ENCODE results near the gene OBP2B.

The OBP2B gene

GRCh38 chr9:133188843-133189180 lies 20.2 kb downstream of the OBP2B start:
- WGBS = 77% methylated on average over 7 of the region's 7 CpGs
- peaks cover 37 to 43% of the 10 kb centered on the region in 2 experiments for H3K27me3 ChIP-seq (ENCODE audit: control insufficient read depth in 1 of 2, insufficient read depth in 1 of 2, low read length in 2 of 2)
- no peak overlapping the region for H3K9ac ChIP-seq (ENCODE audit: low read length)
- no peak overlapping the region for H2BK12ac ChIP-seq (ENCODE audit: low read length in 2 of 2)
- no peak overlapping the region for H2AFZ ChIP-seq (ENCODE audit: low read depth, low read length)
- no peak overlapping the region for H3K27ac ChIP-seq (ENCODE audit: low read length, poor library complexity, severe bottlenecking)
- H3K4me2 ChIP-seq (ENCODE audit: low read length, poor library complexity, severe bottlenecking) = no peak overlapping the region
- H3K36me3 ChIP-seq (ENCODE audit: control insufficient read depth in 1 of 2, insufficient read depth in 2 of 2, low read depth in 1 of 2, low read length in 2 of 2) = no peaks in the 10 kb centered on the region
- no peak overlapping the region for H2AK5ac ChIP-seq (ENCODE audit: low read length, severe bottlenecking)
- no peak overlapping the region for H3K18ac ChIP-seq (ENCODE audit: low read depth in 1 of 2, low read length in 2 of 2)
- H3K14ac ChIP-seq (ENCODE audit: low read length in 2 of 2) = no peak overlapping the region
- H3K4me3 ChIP-seq (ENCODE audit: insufficient read depth in 1 of 2, low read depth in 1 of 2, low read length in 2 of 2) = no peak overlapping the region
- DNase-seq = no peak
- no peak overlapping the region for H4K91ac ChIP-seq (ENCODE audit: low read length)
- no peak overlapping the region for H4K8ac ChIP-seq (ENCODE audit: low read length)
- peaks cover 7% of the 10 kb centered on the region for H3K4me1 ChIP-seq (ENCODE audit: control insufficient read depth, insufficient read depth, low read depth, low read length)
- H3K4ac ChIP-seq (ENCODE audit: low read depth in 1 of 2, low read length in 2 of 2) = no peak overlapping the region
- H3K23ac ChIP-seq (ENCODE audit: low read length in 2 of 2) = no peak overlapping the region
- H2BK5ac ChIP-seq (ENCODE audit: low read depth, low read length, poor library complexity, severe bottlenecking) = no peak overlapping the region
- no peak overlapping the region for H2BK15ac ChIP-seq (ENCODE audit: low read depth, poor library complexity, severe bottlenecking)
- no peaks in the 10 kb centered on the region for H3K79me1 ChIP-seq (replicated peaks; ENCODE audit: low read length, poor library complexity, severe bottlenecking)
- H3K9me3 ChIP-seq (ENCODE audit: control insufficient read depth, low read length) = no peaks in the 10 kb centered on the region
- H2BK120ac ChIP-seq (ENCODE audit: low read depth, low read length) = no peak overlapping the region

GRCh38 chr9:133188006-133188842 lies 20.8 kb downstream of the OBP2B start:
- Histone ChIP-seq H3K27me3 (ENCODE audit: control insufficient read depth in 1 of 2, insufficient read depth in 1 of 2, low read length in 2 of 2) (peaks cover 40 to 48% of the 10 kb centered on the region in 2 experiments), H4K91ac (ENCODE audit: low read length) (no peak overlapping the region), H2BK120ac (ENCODE audit: low read depth, low read length) (no peak overlapping the region), H3K9ac (ENCODE audit: low read length) (no peak overlapping the region), H3K36me3 (ENCODE audit: control insufficient read depth in 1 of 2, insufficient read depth in 2 of 2, low read depth in 1 of 2, low read length in 2 of 2) (no peaks in the 10 kb centered on the region), H3K79me1 (replicated peaks; ENCODE audit: low read length, poor library complexity, severe bottlenecking) (no peaks in the 10 kb centered on the region), H3K4ac (ENCODE audit: low read depth in 1 of 2, low read length in 2 of 2) (no peak overlapping the region), H2BK5ac (ENCODE audit: low read depth, low read length, poor library complexity, severe bottlenecking) (no peak overlapping the region), H3K23ac (ENCODE audit: low read length in 2 of 2) (no peak overlapping the region), H3K18ac (ENCODE audit: low read depth in 1 of 2, low read length in 2 of 2) (no peak overlapping the region), H4K8ac (ENCODE audit: low read length) (no peak overlapping the region), H2BK15ac (ENCODE audit: low read depth, poor library complexity, severe bottlenecking) (no peak overlapping the region), H3K4me2 (ENCODE audit: low read length, poor library complexity, severe bottlenecking) (no peak overlapping the region), H3K4me3 (ENCODE audit: insufficient read depth in 1 of 2, low read depth in 1 of 2, low read length in 2 of 2) (no peak overlapping the region), H3K27ac (ENCODE audit: low read length, poor library complexity, severe bottlenecking) (no peak overlapping the region), H2BK12ac (ENCODE audit: low read length in 2 of 2) (no peak overlapping the region), H3K9me3 (ENCODE audit: control insufficient read depth, low read length) (no peaks in the 10 kb centered on the region), H2AK5ac (ENCODE audit: low read length, severe bottlenecking) (no peak overlapping the region), H2AFZ (ENCODE audit: low read depth, low read length) (no peak overlapping the region), H3K4me1 (ENCODE audit: control insufficient read depth, insufficient read depth, low read depth, low read length) (peaks cover 7% of the 10 kb centered on the region), H3K14ac (ENCODE audit: low read length in 2 of 2) (no peak overlapping the region)
- DNase-seq = no peak
- 56% methylated on average over 20 of the region's 21 CpGs for WGBS

- Histone ChIP-seq H3K4ac (ENCODE audit: low read depth in 1 of 2, low read length in 2 of 2) (no peak overlapping the region), H4K8ac (ENCODE audit: low read length) (no peak overlapping the region), H2AFZ (ENCODE audit: low read depth, low read length) (no peak overlapping the region), H3K18ac (ENCODE audit: low read depth in 1 of 2, low read length in 2 of 2) (no peak overlapping the region), H2BK12ac (ENCODE audit: low read length in 2 of 2) (no peak overlapping the region), H3K4me2 (ENCODE audit: low read length, poor library complexity, severe bottlenecking) (no peak overlapping the region), H3K9me3 (ENCODE audit: control insufficient read depth, low read length) (no peaks in the 10 kb centered on the region), H2BK120ac (ENCODE audit: low read depth, low read length) (no peak overlapping the region), H3K36me3 (ENCODE audit: control insufficient read depth in 1 of 2, insufficient read depth in 2 of 2, low read depth in 1 of 2, low read length in 2 of 2) (no peaks in the 10 kb centered on the region), H3K14ac (ENCODE audit: low read length in 2 of 2) (no peak overlapping the region), H2BK15ac (ENCODE audit: low read depth, poor library complexity, severe bottlenecking) (no peak overlapping the region), H3K4me3 (ENCODE audit: insufficient read depth in 1 of 2, low read depth in 1 of 2, low read length in 2 of 2) (no peak overlapping the region), H3K23ac (ENCODE audit: low read length in 2 of 2) (no peak overlapping the region), H4K91ac (ENCODE audit: low read length) (no peak overlapping the region), H2BK5ac (ENCODE audit: low read depth, low read length, poor library complexity, severe bottlenecking) (no peak overlapping the region), H3K79me1 (replicated peaks; ENCODE audit: low read length, poor library complexity, severe bottlenecking) (no peaks in the 10 kb centered on the region), H3K4me1 (ENCODE audit: control insufficient read depth, insufficient read depth, low read depth, low read length) (peaks cover 7% of the 10 kb centered on the region), H3K27ac (ENCODE audit: low read length, poor library complexity, severe bottlenecking) (no peak overlapping the region), H3K27me3 (ENCODE audit: control insufficient read depth in 1 of 2, insufficient read depth in 1 of 2, low read length in 2 of 2) (peaks cover 44 to 54% of the 10 kb centered on the region in 2 experiments), H2AK5ac (ENCODE audit: low read length, severe bottlenecking) (no peak overlapping the region), H3K9ac (ENCODE audit: low read length) (no peak overlapping the region)
- WGBS = 82% methylated on average over 10 of the region's 10 CpGs
- DNase-seq = no peak
Measured at GRCh38 chr9:133187561-133188005, 21.5 kb downstream of the OBP2B start.

GRCh38 chr9:133186736-133187135 lies 22.3 kb downstream of the OBP2B start:
- H2BK5ac ChIP-seq (ENCODE audit: low read depth, low read length, poor library complexity, severe bottlenecking) = no peak overlapping the region
- WGBS = 85% methylated on average over 6 of the region's 6 CpGs
- no peaks in the 10 kb centered on the region for H3K36me3 ChIP-seq (ENCODE audit: control insufficient read depth in 1 of 2, insufficient read depth in 2 of 2, low read depth in 1 of 2, low read length in 2 of 2)
- no peak overlapping the region for H3K9ac ChIP-seq (ENCODE audit: low read length)
- H3K4ac ChIP-seq (ENCODE audit: low read depth in 1 of 2, low read length in 2 of 2) = no peak overlapping the region
- peaks cover 4% of the 10 kb centered on the region for H3K4me1 ChIP-seq (ENCODE audit: control insufficient read depth, insufficient read depth, low read depth, low read length)
- H2AK5ac ChIP-seq (ENCODE audit: low read length, severe bottlenecking) = no peak overlapping the region
- no peak overlapping the region for H3K14ac ChIP-seq (ENCODE audit: low read length in 2 of 2)
- H3K4me2 ChIP-seq (ENCODE audit: low read length, poor library complexity, severe bottlenecking) = no peak overlapping the region
- H2BK120ac ChIP-seq (ENCODE audit: low read depth, low read length) = no peak overlapping the region
- no peak overlapping the region for H2AFZ ChIP-seq (ENCODE audit: low read depth, low read length)
- H3K27ac ChIP-seq (ENCODE audit: low read length, poor library complexity, severe bottlenecking) = no peak overlapping the region
- H3K9me3 ChIP-seq (ENCODE audit: control insufficient read depth, low read length) = no peaks in the 10 kb centered on the region
- H2BK12ac ChIP-seq (ENCODE audit: low read length in 2 of 2) = no peak overlapping the region
- no peak overlapping the region for H4K8ac ChIP-seq (ENCODE audit: low read length)
- H3K4me3 ChIP-seq (ENCODE audit: insufficient read depth in 1 of 2, low read depth in 1 of 2, low read length in 2 of 2) = no peak overlapping the region
- H2BK15ac ChIP-seq (ENCODE audit: low read depth, poor library complexity, severe bottlenecking) = no peak overlapping the region
- DNase-seq = no peak
- no peak overlapping the region for H4K91ac ChIP-seq (ENCODE audit: low read length)
- no peak overlapping the region for H3K23ac ChIP-seq (ENCODE audit: low read length in 2 of 2)
- H3K18ac ChIP-seq (ENCODE audit: low read depth in 1 of 2, low read length in 2 of 2) = no peak overlapping the region
- H3K27me3 ChIP-seq (ENCODE audit: control insufficient read depth in 1 of 2, insufficient read depth in 1 of 2, low read length in 2 of 2) = peaks cover 46 to 54% of the 10 kb centered on the region in 2 experiments
- H3K79me1 ChIP-seq (replicated peaks; ENCODE audit: low read length, poor library complexity, severe bottlenecking) = no peaks in the 10 kb centered on the region
